GM12872 (cell line): ENCODE results near the gene MGAT5.
A peak's percentile ranks its signal among the peaks of the same experiment; 100 is the strongest.

ENCODE experiments used
- CTCF ChIP-seq: IDR thresholded peaks from 3 replicates; pipeline ENCODE4 v1.5.1; 2011; ENCODE audit warnings: low read depth, mild to moderate bottlenecking, low read length, moderate library complexity; ENCODE audit not compliant: insufficient read depth

The MGAT5 gene

GRCh38 chr2:134460583-134460998 is 206.7 kb downstream of the MGAT5 start:
- TF ChIP-seq CTCF, result peak; percentile 90

- no peak for TF ChIP-seq CTCF
These were observed 207.6 kb downstream of the MGAT5 start for GRCh38 chr2:134461511-134461910.

- no peak for TF ChIP-seq CTCF
These were observed 208.4 kb downstream of the MGAT5 start for GRCh38 chr2:134462275-134462674.

- no peak for TF ChIP-seq CTCF
These were observed 209.2 kb downstream of the MGAT5 start for GRCh38 chr2:134462791-134463698.

GRCh38 chr2:134463699-134464022 is 209.8 kb downstream of the MGAT5 start:
- no peak for TF ChIP-seq CTCF

GRCh38 chr2:134465228-134466105 is 211.6 kb downstream of the MGAT5 start:
- no peak for TF ChIP-seq CTCF

GRCh38 chr2:134466141-134466540 is 212.3 kb downstream of the MGAT5 start:
- TF ChIP-seq CTCF, result peak; percentile 55; the same call in 2 of the 3 replicates
